ENCODE data around the gene NUDT1. TPM values are rescaled to one million over a fixed set of nuclear protein-coding genes. Genes with fewer than 3 reads are reported as not detected.

Gene NUDT1
- total and polyA plus RNA-seq, 9 donors = 17.3 to 29.8 (median 23.4) TPM

- 90% methylated on average over 10 of the region's 11 CpGs for WGBS (ENCODE audit: insufficient coverage)
Measured at GRCh38 chr7:2204446-2204845, 37.6 kb upstream of the NUDT1 start.

GRCh38 chr7:2205036-2205780, 36.8 kb upstream of the NUDT1 start:
- no peak overlapping the region for H3K4me3 ChIP-seq (ENCODE audit: low read length)
- no peaks in the 10 kb centered on the region for H3K27me3 ChIP-seq (ENCODE audit: control insufficient read depth, insufficient read depth, low read length)
- DNase-seq = no peak
- peaks cover 35% of the 10 kb centered on the region for H3K4me1 ChIP-seq (ENCODE audit: control insufficient read depth, insufficient read depth, low read length)
- no peaks in the 10 kb centered on the region for H3K9me3 ChIP-seq (replicated peaks; ENCODE audit: control insufficient read depth, low read depth, low read length)
- no peak overlapping the region for H3K27ac ChIP-seq (ENCODE audit: low read length)
- peaks cover 30% of the 10 kb centered on the region for H3K36me3 ChIP-seq (ENCODE audit: control insufficient read depth, insufficient read depth, low read length)
- WGBS (ENCODE audit: insufficient coverage) = 86% methylated on average over 14 of the region's 16 CpGs

More at GRCh38 chr7:2204446-2204845, 37.6 kb upstream of the NUDT1 start:
- Histone ChIP-seq H3K27me3 (ENCODE audit: control insufficient read depth, insufficient read depth, low read length) (no peaks in the 10 kb centered on the region), H3K36me3 (ENCODE audit: control insufficient read depth, insufficient read depth, low read length) (peaks cover 37% of the 10 kb centered on the region), H3K4me3 (ENCODE audit: low read length) (no peak overlapping the region), H3K9me3 (replicated peaks; ENCODE audit: control insufficient read depth, low read depth, low read length) (no peaks in the 10 kb centered on the region), H3K27ac (ENCODE audit: low read length) (no peak overlapping the region), H3K4me1 (ENCODE audit: control insufficient read depth, insufficient read depth, low read length) (peaks cover 33% of the 10 kb centered on the region)
- DNase-seq = no peak

GRCh38 chr7:2208712-2209111, 33.3 kb upstream of the NUDT1 start:
- WGBS (ENCODE audit: insufficient coverage) = 90% methylated on average over 16 of the region's 16 CpGs
- no peak for DNase-seq
- Histone ChIP-seq H3K4me1 (ENCODE audit: control insufficient read depth, insufficient read depth, low read length) (peaks cover 10% of the 10 kb centered on the region), H3K27ac (ENCODE audit: low read length) (no peak overlapping the region), H3K27me3 (ENCODE audit: control insufficient read depth, insufficient read depth, low read length) (no peaks in the 10 kb centered on the region), H3K36me3 (ENCODE audit: control insufficient read depth, insufficient read depth, low read length) (peaks cover 57% of the 10 kb centered on the region), H3K4me3 (ENCODE audit: low read length) (no peak overlapping the region), H3K9me3 (replicated peaks; ENCODE audit: control insufficient read depth, low read depth, low read length) (no peaks in the 10 kb centered on the region)

GRCh38 chr7:2209146-2209960, 32.7 kb upstream of the NUDT1 start:
- no peaks in the 10 kb centered on the region for H3K9me3 ChIP-seq (replicated peaks; ENCODE audit: control insufficient read depth, low read depth, low read length)
- H3K4me3 ChIP-seq (ENCODE audit: low read length) = no peak overlapping the region
- peaks cover 6% of the 10 kb centered on the region for H3K4me1 ChIP-seq (ENCODE audit: control insufficient read depth, insufficient read depth, low read length)
- peaks cover 62% of the 10 kb centered on the region for H3K36me3 ChIP-seq (ENCODE audit: control insufficient read depth, insufficient read depth, low read length)
- DNase-seq = peak; percentile 71
- no peak overlapping the region for H3K27ac ChIP-seq (ENCODE audit: low read length)
- no peaks in the 10 kb centered on the region for H3K27me3 ChIP-seq (ENCODE audit: control insufficient read depth, insufficient read depth, low read length)
- 50% methylated on average over 16 of the region's 21 CpGs for WGBS (ENCODE audit: insufficient coverage)

GRCh38 chr7:2209961-2210323, 32.1 kb upstream of the NUDT1 start:
- Histone ChIP-seq H3K4me1 (ENCODE audit: control insufficient read depth, insufficient read depth, low read length) (peaks cover 6% of the 10 kb centered on the region), H3K27ac (ENCODE audit: low read length) (no peak overlapping the region), H3K27me3 (ENCODE audit: control insufficient read depth, insufficient read depth, low read length) (no peaks in the 10 kb centered on the region), H3K36me3 (ENCODE audit: control insufficient read depth, insufficient read depth, low read length) (peaks cover 63% of the 10 kb centered on the region), H3K9me3 (replicated peaks; ENCODE audit: control insufficient read depth, low read depth, low read length) (no peaks in the 10 kb centered on the region), H3K4me3 (ENCODE audit: low read length) (no peak overlapping the region)
- DNase-seq = no peak
- WGBS (ENCODE audit: insufficient coverage) = 96% methylated on average over 5 of the region's 8 CpGs

- Histone ChIP-seq H3K27me3 (ENCODE audit: control insufficient read depth, insufficient read depth, low read length) (no peaks in the 10 kb centered on the region), H3K9me3 (replicated peaks; ENCODE audit: control insufficient read depth, low read depth, low read length) (peaks cover 2% of the 10 kb centered on the region), H3K27ac (ENCODE audit: low read length) (no peak overlapping the region), H3K4me3 (ENCODE audit: low read length) (no peak overlapping the region), H3K4me1 (ENCODE audit: control insufficient read depth, insufficient read depth, low read length) (peaks cover 10% of the 10 kb centered on the region), H3K36me3 (ENCODE audit: control insufficient read depth, insufficient read depth, low read length) (peaks cover 68% of the 10 kb centered on the region)
- DNase-seq = no peak
- WGBS (ENCODE audit: insufficient coverage) = 93% methylated on average over 29 of the region's 30 CpGs
Measured at GRCh38 chr7:2210551-2211258, 31.3 kb upstream of the NUDT1 start.

GRCh38 chr7:2211259-2211880, 30.7 kb upstream of the NUDT1 start:
- DNase-seq = no peak
- Histone ChIP-seq H3K4me3 (ENCODE audit: low read length) (no peak overlapping the region), H3K36me3 (ENCODE audit: control insufficient read depth, insufficient read depth, low read length) (peaks cover 74% of the 10 kb centered on the region), H3K4me1 (ENCODE audit: control insufficient read depth, insufficient read depth, low read length) (peaks cover 10% of the 10 kb centered on the region), H3K27me3 (ENCODE audit: control insufficient read depth, insufficient read depth, low read length) (no peaks in the 10 kb centered on the region), H3K27ac (ENCODE audit: low read length) (no peak overlapping the region), H3K9me3 (replicated peaks; ENCODE audit: control insufficient read depth, low read depth, low read length) (peaks cover 2% of the 10 kb centered on the region)
- WGBS (ENCODE audit: insufficient coverage) = 84% methylated on average over 12 of the region's 15 CpGs

GRCh38 chr7:2211926-2212325, 30.1 kb upstream of the NUDT1 start:
- Histone ChIP-seq H3K36me3 (ENCODE audit: control insufficient read depth, insufficient read depth, low read length) (peaks cover 80% of the 10 kb centered on the region), H3K4me3 (ENCODE audit: low read length) (no peak overlapping the region), H3K27ac (ENCODE audit: low read length) (no peak overlapping the region), H3K27me3 (ENCODE audit: control insufficient read depth, insufficient read depth, low read length) (no peaks in the 10 kb centered on the region), H3K4me1 (ENCODE audit: control insufficient read depth, insufficient read depth, low read length) (peaks cover 10% of the 10 kb centered on the region), H3K9me3 (replicated peaks; ENCODE audit: control insufficient read depth, low read depth, low read length) (peaks cover 2% of the 10 kb centered on the region)
- 93% methylated on average over 11 of the region's 13 CpGs for WGBS (ENCODE audit: insufficient coverage)
- no peak for DNase-seq

- no peak overlapping the region for H3K27ac ChIP-seq (ENCODE audit: low read length)
- H3K4me1 ChIP-seq (ENCODE audit: control insufficient read depth, insufficient read depth, low read length) = peaks cover 10% of the 10 kb centered on the region
- H3K36me3 ChIP-seq (ENCODE audit: control insufficient read depth, insufficient read depth, low read length) = peaks cover 81% of the 10 kb centered on the region
- peaks cover 2% of the 10 kb centered on the region for H3K9me3 ChIP-seq (replicated peaks; ENCODE audit: control insufficient read depth, low read depth, low read length)
- WGBS (ENCODE audit: insufficient coverage) = 94% methylated on average over 10 of the region's 10 CpGs
- DNase-seq = no peak
- H3K27me3 ChIP-seq (ENCODE audit: control insufficient read depth, insufficient read depth, low read length) = no peaks in the 10 kb centered on the region
- no peak overlapping the region for H3K4me3 ChIP-seq (ENCODE audit: low read length)
Measured at GRCh38 chr7:2212906-2213305, 29.1 kb upstream of the NUDT1 start.
